Measurements from ENCODE around the gene FAM53B. TPM values are rescaled to one million over a fixed set of nuclear protein-coding genes. Genes with fewer than 3 reads are reported as not detected.

Gene FAM53B
- total RNA-seq, 1 experiment from 2014 or later, result 11.2 TPM

DNA sequence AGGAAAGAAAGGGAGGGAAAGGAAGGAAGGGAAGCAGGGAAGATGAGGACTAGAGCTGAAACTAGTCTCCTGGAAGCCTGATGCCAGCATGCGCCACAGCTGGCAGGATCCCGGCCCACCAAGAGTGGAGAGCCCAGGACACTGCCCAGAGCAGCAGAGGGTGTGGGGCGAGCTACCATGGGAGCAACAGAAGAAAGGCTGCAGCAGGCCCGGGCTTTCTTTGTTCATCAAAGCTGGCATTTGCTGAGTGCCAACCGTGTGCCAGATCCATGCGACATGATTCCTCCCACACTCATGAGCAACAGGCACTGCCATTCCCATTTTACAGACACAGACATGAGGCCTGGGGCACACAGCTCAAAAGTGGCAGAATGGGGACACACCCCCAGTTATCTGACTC, 68.9 kb downstream of the FAM53B start:
- Mint-ChIP-seq H3K36me3 (ENCODE audit: insufficient read depth, unreplicated experiment) (no peaks in the 10 kb centered on the region), H3K4me3 (ENCODE audit: low read depth, unreplicated experiment) (no peak overlapping the region), H3K27me3 (ENCODE audit: unreplicated experiment) (no peaks in the 10 kb centered on the region), H3K4me1 (ENCODE audit: low read depth, unreplicated experiment) (no peaks in the 10 kb centered on the region), H3K9me3 (ENCODE audit: low read depth, unreplicated experiment) (no peaks in the 10 kb centered on the region), H3K27ac (ENCODE audit: unreplicated experiment) (no peak overlapping the region)
- CTCF ChIA-PET, result no interaction called here
- intact Hi-C loops (cut with micrococcal nuclease; ENCODE audit: unreplicated experiment), result no loop called here
- BruUV-seq (replicated peaks), result no TSS peak
- DNase-seq, result no peak
- no peak for TF ChIP-seq CTCF (IDR thresholded peaks at IDR 0.05; ENCODE audit: unreplicated experiment)

DNA sequence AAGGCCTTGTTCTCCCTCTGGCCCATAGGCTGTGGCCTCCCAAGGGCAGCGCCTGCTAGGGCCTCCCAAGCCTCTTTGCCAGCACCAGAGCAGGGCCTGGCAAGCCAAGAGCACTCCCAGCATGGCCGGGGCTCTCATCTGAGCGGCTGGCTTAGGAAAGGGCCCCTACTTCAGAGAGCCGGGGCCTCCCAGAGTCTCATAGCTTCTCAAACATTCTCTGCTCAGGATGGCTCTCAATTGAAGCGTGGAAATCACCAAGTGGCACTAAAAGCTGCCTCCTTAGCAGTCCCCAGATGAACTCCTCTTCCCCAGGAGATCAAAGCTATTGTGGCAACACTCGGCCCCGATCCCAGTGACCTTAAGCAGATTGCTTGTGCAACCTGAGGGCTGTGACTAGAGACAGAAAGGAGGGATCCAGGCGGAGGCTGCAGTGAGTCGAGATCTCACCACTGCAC, 69.4 kb downstream of the FAM53B start:
- H3K9me3 Mint-ChIP-seq (ENCODE audit: low read depth, unreplicated experiment), result no peaks in the 10 kb centered on the region
- no peak for DNase-seq
- no peaks in the 10 kb centered on the region for H3K27me3 Mint-ChIP-seq (ENCODE audit: unreplicated experiment)
- no peaks in the 10 kb centered on the region for H3K4me1 Mint-ChIP-seq (ENCODE audit: low read depth, unreplicated experiment)
- TF ChIP-seq CTCF (IDR thresholded peaks at IDR 0.05; ENCODE audit: unreplicated experiment), result no peak
- intact Hi-C loops (cut with micrococcal nuclease; ENCODE audit: unreplicated experiment), result no loop called here
- H3K4me3 Mint-ChIP-seq (ENCODE audit: low read depth, unreplicated experiment), result no peak overlapping the region
- no TSS peak for BruUV-seq (replicated peaks)
- CTCF ChIA-PET, result no interaction called here
- H3K36me3 Mint-ChIP-seq (ENCODE audit: insufficient read depth, unreplicated experiment), result no peaks in the 10 kb centered on the region
- H3K27ac Mint-ChIP-seq (ENCODE audit: unreplicated experiment), result no peak overlapping the region

DNA sequence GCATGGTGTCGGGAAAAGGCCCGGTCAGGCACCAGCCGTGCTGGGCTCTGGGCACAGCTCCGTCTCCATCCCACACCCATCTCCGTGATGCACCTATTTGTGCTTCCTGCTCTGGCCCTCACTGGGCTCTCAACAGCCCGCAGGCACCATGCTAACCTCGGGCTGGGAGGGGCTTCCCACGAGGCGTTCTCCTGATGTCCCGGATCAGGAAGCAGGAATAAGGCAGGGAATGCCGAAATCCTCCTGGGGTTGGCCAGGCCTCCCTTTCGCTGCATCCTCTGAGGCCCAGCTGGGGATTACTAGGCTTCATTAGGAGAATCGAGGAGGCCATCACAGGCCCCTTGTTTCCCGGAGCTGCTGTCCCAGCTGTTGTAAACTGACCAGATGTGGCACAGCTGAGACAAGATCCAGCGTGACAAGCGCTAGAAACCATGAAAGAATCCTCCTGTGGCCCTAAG, 72.0 kb downstream of the FAM53B start:
- Mint-ChIP-seq H3K27me3 (ENCODE audit: unreplicated experiment) (no peaks in the 10 kb centered on the region), H3K9me3 (ENCODE audit: low read depth, unreplicated experiment) (no peaks in the 10 kb centered on the region), H3K27ac (ENCODE audit: unreplicated experiment) (no peak overlapping the region), H3K4me1 (ENCODE audit: low read depth, unreplicated experiment) (no peaks in the 10 kb centered on the region), H3K4me3 (ENCODE audit: low read depth, unreplicated experiment) (no peak overlapping the region), H3K36me3 (ENCODE audit: insufficient read depth, unreplicated experiment) (no peaks in the 10 kb centered on the region)
- DNase-seq, result no peak
- CTCF ChIA-PET, result no interaction called here
- no TSS peak for BruUV-seq (replicated peaks)
- intact Hi-C loops (cut with micrococcal nuclease; ENCODE audit: unreplicated experiment), result no loop called here
- TF ChIP-seq CTCF (IDR thresholded peaks at IDR 0.05; ENCODE audit: unreplicated experiment), result no peak

DNA sequence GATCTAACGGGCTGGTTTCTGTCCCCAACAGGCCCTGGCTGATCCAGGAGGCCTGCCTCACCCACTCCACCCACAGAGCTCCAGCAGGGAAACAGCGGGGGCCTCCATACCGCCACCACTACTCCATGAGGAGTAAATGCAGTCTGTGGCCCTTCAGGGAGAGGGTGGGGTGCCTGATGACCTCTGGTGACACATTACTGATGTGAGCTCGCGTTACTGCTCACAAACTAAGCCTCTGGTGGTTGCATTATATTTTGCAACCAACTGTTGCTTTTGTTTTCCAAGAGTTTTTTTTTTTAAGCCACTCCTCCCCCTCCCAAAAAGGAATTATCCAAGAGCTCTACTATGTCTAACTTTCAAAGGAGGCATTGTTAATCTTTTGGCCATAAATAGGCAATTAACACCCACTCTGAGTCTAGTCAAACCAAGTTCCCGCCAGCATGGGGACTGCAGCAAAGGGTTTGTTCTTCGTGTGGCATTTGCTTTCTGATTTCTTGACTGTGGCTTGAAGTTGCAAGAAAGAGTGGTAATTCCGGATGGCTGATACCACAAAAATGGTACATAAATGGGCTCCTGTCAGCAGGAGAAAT, 72.6 kb downstream of the FAM53B start:
- CTCF ChIA-PET, result no interaction called here
- no peak for DNase-seq
- TF ChIP-seq CTCF (IDR thresholded peaks at IDR 0.05; ENCODE audit: unreplicated experiment), result no peak
- H3K4me1 Mint-ChIP-seq (ENCODE audit: low read depth, unreplicated experiment), result no peaks in the 10 kb centered on the region
- H3K27me3 Mint-ChIP-seq (ENCODE audit: unreplicated experiment), result no peaks in the 10 kb centered on the region
- no TSS peak for BruUV-seq (replicated peaks)
- H3K36me3 Mint-ChIP-seq (ENCODE audit: insufficient read depth, unreplicated experiment), result no peaks in the 10 kb centered on the region
- no peak overlapping the region for H3K4me3 Mint-ChIP-seq (ENCODE audit: low read depth, unreplicated experiment)
- intact Hi-C loops (cut with micrococcal nuclease; ENCODE audit: unreplicated experiment), result no loop called here
- H3K9me3 Mint-ChIP-seq (ENCODE audit: low read depth, unreplicated experiment), result no peaks in the 10 kb centered on the region
- no peak overlapping the region for H3K27ac Mint-ChIP-seq (ENCODE audit: unreplicated experiment)

Measured in Calu3 (cell line).